ENCODE results near the gene KSR2. TPM values are rescaled to one million over a fixed set of nuclear protein-coding genes. Genes with fewer than 3 reads are reported as not detected.

KSR2 gene
- total RNA-seq, 1 experiment from 2014 or later: 0.15 TPM

- Histone ChIP-seq H3K27ac (ENCODE audit: low read length) (no peak overlapping the region), H3K4me3 (ENCODE audit: low read depth in 2 of 2, low read length in 2 of 2) (no peak overlapping the region), H3K27me3 (ENCODE audit: control insufficient read depth, insufficient read depth, low read length) (no peaks in the 10 kb centered on the region), H3K4me1 (ENCODE audit: control insufficient read depth, insufficient read depth, low read length) (peaks cover 7% of the 10 kb centered on the region), H3K9me3 (ENCODE audit: control insufficient read depth, insufficient read depth, low read depth, low read length) (no peaks in the 10 kb centered on the region), H3K36me3 (ENCODE audit: control insufficient read depth, insufficient read depth, low read length) (no peaks in the 10 kb centered on the region)
- no peak for DNase-seq (ENCODE audit: low read depth, low spot score)
- ATAC-seq: no peak
- BruUV-seq (replicated peaks): no TSS peak
- intact Hi-C loops (cut with micrococcal nuclease; ENCODE audit: unreplicated experiment): no loop called here
- ChIA-PET POLR2A (no interaction called here), CTCF (interaction anchor here (0.7 kb wide), 1 partner anchor 33 kb away, joined by 6 read pairs; no protein-coding TSS in a partner anchor)
- in situ Hi-C loops (cut with HindIII; ENCODE audit: low pct_unique_long_range_greater_than_20kb, low sequenced_read_pairs): no loop called here
- TF ChIP-seq SIN3A (IDR thresholded peaks at IDR 0.05; ENCODE audit: borderline replicate concordance, insufficient read depth, low read depth, low read length): no peak
- no peak for TF ChIP-seq CTCF (IDR thresholded peaks at IDR 0.05)
- TF ChIP-seq POLR2AphosphoS5 (IDR thresholded peaks at IDR 0.05; ENCODE audit: low read depth, low read length): no peak
- TF ChIP-seq TCF7L2 (IDR thresholded peaks at IDR 0.05; ENCODE audit: low read depth, low read length): no peak
- no peak for TF ChIP-seq REST (IDR thresholded peaks at IDR 0.05; ENCODE audit: insufficient read depth in 1 of 2, low read depth in 2 of 2, low read length in 1 of 2)
These were observed 471.4 kb downstream of the KSR2 start for GRCh38 chr12:117497407-117497806.

- BruUV-seq (replicated peaks): no TSS peak
- CTCF ChIA-PET: interaction anchor here (0.5 kb wide), 1 partner anchor 50 kb away, joined by 3 read pairs; no protein-coding TSS in a partner anchor
- POLR2A ChIA-PET: no interaction called here
- DNase-seq (ENCODE audit: low read depth, low spot score) (no peak), ATAC-seq (peak; percentile 76)
- H3K4me3 ChIP-seq (ENCODE audit: low read depth in 2 of 2, low read length in 2 of 2): no peak overlapping the region
- H3K27ac ChIP-seq (ENCODE audit: low read length): peak overlapping the region; percentile 61; the same call in 1 of the 2 replicates
- no peaks in the 10 kb centered on the region for H3K27me3 ChIP-seq (ENCODE audit: control insufficient read depth, insufficient read depth, low read length)
- peak; percentile 81 for TF ChIP-seq TCF7L2 (IDR thresholded peaks at IDR 0.05; ENCODE audit: low read depth, low read length)
- no peak for TF ChIP-seq REST (IDR thresholded peaks at IDR 0.05; ENCODE audit: insufficient read depth in 1 of 2, low read depth in 2 of 2, low read length in 1 of 2)
- no peaks in the 10 kb centered on the region for H3K9me3 ChIP-seq (ENCODE audit: control insufficient read depth, insufficient read depth, low read depth, low read length)
- peaks cover 7% of the 10 kb centered on the region for H3K4me1 ChIP-seq (ENCODE audit: control insufficient read depth, insufficient read depth, low read length)
- in situ Hi-C loops (cut with HindIII; ENCODE audit: low pct_unique_long_range_greater_than_20kb, low sequenced_read_pairs): no loop called here
- intact Hi-C loops (cut with micrococcal nuclease; ENCODE audit: unreplicated experiment): no loop called here
- H3K36me3 ChIP-seq (ENCODE audit: control insufficient read depth, insufficient read depth, low read length): no peaks in the 10 kb centered on the region
These were observed 473.7 kb downstream of the KSR2 start for GRCh38 chr12:117494833-117495655.
